ENCODE data around the gene TBX1. TPM values are rescaled to one million over a fixed set of nuclear protein-coding genes. Genes with fewer than 3 reads are reported as not detected.

The TBX1 gene
- total and polyA plus RNA-seq, 10 of the 15 experiments (the other 5 are each of a cell fraction or from before 2014, with no cell fraction given), result not detected

DNA sequence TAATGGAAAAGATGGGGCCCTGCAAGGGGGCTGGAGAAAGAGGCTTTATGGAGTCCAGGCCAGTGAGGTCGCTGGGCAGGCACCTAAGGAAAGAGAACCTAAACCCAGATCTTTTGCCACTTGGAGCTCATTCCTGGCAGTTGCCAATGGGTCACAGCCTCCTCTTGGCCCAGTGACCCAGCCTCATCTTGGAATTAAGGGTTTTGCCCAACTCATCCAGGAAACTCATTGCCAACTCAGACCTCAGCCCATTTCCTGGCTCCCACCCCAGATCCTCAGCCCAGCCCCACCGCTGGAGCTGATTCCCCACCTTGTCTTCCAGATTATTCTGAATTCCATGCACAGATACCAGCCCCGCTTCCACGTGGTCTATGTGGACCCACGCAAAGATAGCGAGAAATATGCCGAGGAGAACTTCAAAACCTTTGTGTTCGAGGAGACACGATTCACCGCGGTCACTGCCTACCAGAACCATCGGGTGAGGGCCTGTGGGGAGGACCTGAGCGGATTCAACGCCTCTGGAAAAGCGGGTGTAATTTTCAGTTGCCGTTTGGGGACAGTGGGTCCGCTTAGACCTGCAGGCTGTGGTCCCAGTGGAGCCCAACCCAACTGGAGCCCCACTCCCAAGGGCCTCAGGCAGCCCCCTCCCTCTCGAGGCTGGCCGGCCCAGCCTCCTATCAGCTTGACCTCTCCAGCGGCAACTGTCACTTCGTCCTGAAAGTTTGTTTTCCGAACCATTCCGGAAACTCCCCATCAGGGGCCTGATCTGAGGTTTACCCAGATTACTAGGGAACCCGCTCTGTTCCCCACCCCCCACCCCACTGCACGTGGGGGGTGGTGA is 4.3 kb downstream of the TBX1 start:
- Histone ChIP-seq H3K27ac (ENCODE audit: control insufficient read depth, insufficient read depth) (no peak overlapping the region), H3K9ac (ENCODE audit: control insufficient read depth, insufficient read depth, low read length) (no peak overlapping the region), H4K20me1 (ENCODE audit: control insufficient read depth, insufficient read depth) (no peaks in the 10 kb centered on the region), H3K36me3 (ENCODE audit: control insufficient read depth in 2 of 2, insufficient read depth in 2 of 2, low read length in 1 of 2) (no peaks in the 10 kb centered on the region), H3K4me3 (no peak overlapping the region), H3K79me2 (ENCODE audit: control insufficient read depth, insufficient read depth, low read length) (no peaks in the 10 kb centered on the region), H3K27me3 (replicated peaks in 1 of 2; ENCODE audit: control insufficient read depth in 2 of 2, insufficient read depth in 2 of 2, low read length in 1 of 2) (peaks cover 4 to 16% of the 10 kb centered on the region in 2 experiments), H3K4me2 (ENCODE audit: control insufficient read depth, insufficient read depth) (no peak overlapping the region), H2AFZ (ENCODE audit: control insufficient read depth, low read depth, low read length) (no peak overlapping the region), H3K4me1 (ENCODE audit: control insufficient read depth, insufficient read depth, low read length) (no peaks in the 10 kb centered on the region), H3K9me3 (replicated peaks; ENCODE audit: control insufficient read depth, insufficient read depth, low read length) (no peaks in the 10 kb centered on the region)
- ChIA-PET CTCF (no interaction called here), RAD21 (ENCODE audit: unreplicated experiment) (no interaction called here), POLR2A (no interaction called here), SMC1A (ENCODE audit: uncharacterized antibody, unreplicated experiment) (no interaction called here)
- WGBS (ENCODE audit: insufficient coverage, insufficient replicate concordance, low lambda C conversion rate, missing lambda C conversion rate), result 58% methylated on average over 25 of the region's 25 CpGs
- DNase-seq (ENCODE audit: low read depth, low spot score) (no peak), FAIRE-seq (no peak), ATAC-seq (no peak)
- intact Hi-C loops (cut with micrococcal nuclease; ENCODE audit: unreplicated experiment) (no loop called here), in situ Hi-C loops (cut with MboI) (no loop called here)
- BruUV-seq (replicated peaks), result no TSS peak
- no peak for TF ChIP-seq ZNF274 (IDR thresholded peaks at IDR 0.05; ENCODE audit: insufficient read depth, insufficient read length)

DNA sequence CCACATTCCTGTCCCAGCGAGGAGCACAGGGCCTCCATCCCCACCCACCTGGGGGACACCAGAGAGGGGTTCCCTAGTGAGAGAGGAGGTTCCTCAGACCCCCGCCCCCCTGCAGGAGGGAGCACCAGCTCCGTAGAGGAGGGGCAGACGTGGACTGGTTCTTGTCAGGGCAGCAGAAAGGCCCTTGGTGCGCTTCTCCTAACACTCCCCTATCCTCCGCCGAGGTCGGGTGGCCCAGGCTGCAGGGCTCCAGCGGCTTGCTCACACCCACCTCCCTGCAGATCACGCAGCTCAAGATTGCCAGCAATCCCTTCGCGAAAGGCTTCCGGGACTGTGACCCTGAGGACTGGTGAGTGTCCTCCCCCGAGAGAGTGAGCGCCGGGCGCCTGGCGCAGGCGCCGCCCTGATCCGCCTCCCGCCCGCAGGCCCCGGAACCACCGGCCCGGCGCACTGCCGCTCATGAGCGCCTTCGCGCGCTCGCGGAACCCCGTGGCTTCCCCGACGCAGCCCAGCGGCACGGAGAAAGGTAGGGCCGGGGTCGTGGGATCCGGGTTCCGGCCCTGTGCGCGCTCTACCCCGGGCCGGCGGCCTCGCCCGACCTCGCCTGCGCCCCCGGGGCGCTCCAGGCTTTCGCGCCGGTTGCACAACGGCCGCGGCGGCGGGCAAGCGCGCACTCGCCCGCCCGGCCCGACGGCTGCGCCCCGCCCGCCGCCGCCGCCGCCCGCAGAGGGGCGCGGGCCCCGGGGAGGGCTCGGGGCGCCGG is 5.1 kb downstream of the TBX1 start:
- no peaks in the 10 kb centered on the region for H3K4me1 ChIP-seq (ENCODE audit: control insufficient read depth, insufficient read depth, low read length)
- in situ Hi-C loops (cut with MboI), result no loop called here
- H3K9me3 ChIP-seq (replicated peaks; ENCODE audit: control insufficient read depth, insufficient read depth, low read length), result no peaks in the 10 kb centered on the region
- no TSS peak for BruUV-seq (replicated peaks)
- no peak overlapping the region for H3K9ac ChIP-seq (ENCODE audit: control insufficient read depth, insufficient read depth, low read length)
- WGBS (ENCODE audit: insufficient coverage, insufficient replicate concordance, low lambda C conversion rate, missing lambda C conversion rate), result 14% methylated on average over 29 of the region's 83 CpGs
- H3K4me3 ChIP-seq, result no peak overlapping the region
- H3K36me3 ChIP-seq (ENCODE audit: control insufficient read depth in 2 of 2, insufficient read depth in 2 of 2, low read length in 1 of 2), result no peaks in the 10 kb centered on the region
- no peaks in the 10 kb centered on the region for H4K20me1 ChIP-seq (ENCODE audit: control insufficient read depth, insufficient read depth)
- ChIA-PET POLR2A (no interaction called here), SMC1A (ENCODE audit: uncharacterized antibody, unreplicated experiment) (no interaction called here), RAD21 (ENCODE audit: unreplicated experiment) (no interaction called here), CTCF (no interaction called here)
- no peak for DNase-seq (ENCODE audit: low read depth, low spot score)
- H3K27me3 ChIP-seq (replicated peaks in 1 of 2; ENCODE audit: control insufficient read depth in 2 of 2, insufficient read depth in 2 of 2, low read length in 1 of 2), result peaks cover 3 to 17% of the 10 kb centered on the region in 2 experiments; a peak in 3 of 4 replicates
- no peaks in the 10 kb centered on the region for H3K79me2 ChIP-seq (ENCODE audit: control insufficient read depth, insufficient read depth, low read length)
- no peak overlapping the region for H3K27ac ChIP-seq (ENCODE audit: control insufficient read depth, insufficient read depth)
- intact Hi-C loops (cut with micrococcal nuclease; ENCODE audit: unreplicated experiment), result no loop called here
- no peak for FAIRE-seq
- H3K4me2 ChIP-seq (ENCODE audit: control insufficient read depth, insufficient read depth), result no peak overlapping the region
- ATAC-seq, result no peak
- H2AFZ ChIP-seq (ENCODE audit: control insufficient read depth, low read depth, low read length), result no peak overlapping the region
- TF ChIP-seq POLR2AphosphoS2 (IDR thresholded peaks at IDR 0.05; ENCODE audit: low read depth, low read length), result no peak
- no peak for TF ChIP-seq BHLHE40 (IDR thresholded peaks at IDR 0.05; ENCODE audit: borderline replicate concordance in 1 of 2, low read depth in 2 of 2, low read length in 1 of 2)
- TF ChIP-seq EZH2 (IDR thresholded peaks at IDR 0.05; ENCODE audit: borderline replicate concordance, control insufficient read depth, low read depth, low read length), result 0 out of 2 replicates have a peak, but pooled peaks have one; percentile 35
